Ascending aorta (tissue), 2 donors: ENCODE results near the gene RPTOR. TPM values are rescaled to one million over a fixed set of nuclear protein-coding genes. Genes with fewer than 3 reads are reported as not detected.

Experiments used
- DNase-seq, 2 donors: peaks; one replicate each; pipeline ENCODE4 v3.0.0-alpha.2; 2019; ENCODE audit warnings: low spot score in 2 of 2
- H3K27ac ChIP-seq, 2 donors: fragments of 200-600 bp; sonication (generic); one replicate each; pipeline ENCODE4 v1.5.1; 2016 to 2017; ENCODE audit warnings: mild to moderate bottlenecking in 1 of 2
- H3K27me3 ChIP-seq: fragments of 200-600 bp; sonication (generic); one replicate; pipeline ENCODE4 v1.5.1; 2017
- H3K36me3 ChIP-seq, 2 donors: fragments of 200-600 bp; sonication (generic); one replicate each; pipeline ENCODE4 v1.5.1; 2016
- H3K4me1 ChIP-seq, 2 donors: fragments of 200-600 bp; sonication (generic); one replicate each; pipeline ENCODE4 v1.5.1; 2016 to 2017; ENCODE audit warnings: mild to moderate bottlenecking in 1 of 2
- H3K4me3 ChIP-seq, 2 donors: fragments of 200-600 bp; sonication (generic); one replicate each; pipeline ENCODE4 v1.5.1; 2016 to 2017; ENCODE audit warnings: mild to moderate bottlenecking in 1 of 2
- H3K9me3 ChIP-seq, 2 donors: fragments of 200-600 bp; sonication (generic); one replicate each; pipeline ENCODE4 v1.5.1; 2016
- intact Hi-C: fragments of 100-400 bp; cut with DNase I; formaldehyde crosslinking; loops from one replicate; pipeline ENCODE4 v1.15.1; 2023
- total RNA-seq: library from RNA; depleted of rRNA; stranded (reverse); fragments of >200 nt; gene quantifications from one replicate; pipeline ENCODE4 v1.1.0, GENCODE V29; 2016
- TF ChIP-seq, protein P1 (sequence below), 3 experiments: fragments of 200-600 bp in 2 of 3; fragments of 450-650 bp in 1 of 3; sonication (generic) in 2 of 3; IDR thresholded peaks; one replicate each; pipeline ENCODE4 v1.5.1; 2016 to 2019; ENCODE audit warnings: antibody characterized with exemption in 3 of 3, mild to moderate bottlenecking in 1 of 3, moderate library complexity in 1 of 3

RPTOR gene
- total RNA-seq, 1 donor from 2014 or later, result 36.1 TPM

DNA sequence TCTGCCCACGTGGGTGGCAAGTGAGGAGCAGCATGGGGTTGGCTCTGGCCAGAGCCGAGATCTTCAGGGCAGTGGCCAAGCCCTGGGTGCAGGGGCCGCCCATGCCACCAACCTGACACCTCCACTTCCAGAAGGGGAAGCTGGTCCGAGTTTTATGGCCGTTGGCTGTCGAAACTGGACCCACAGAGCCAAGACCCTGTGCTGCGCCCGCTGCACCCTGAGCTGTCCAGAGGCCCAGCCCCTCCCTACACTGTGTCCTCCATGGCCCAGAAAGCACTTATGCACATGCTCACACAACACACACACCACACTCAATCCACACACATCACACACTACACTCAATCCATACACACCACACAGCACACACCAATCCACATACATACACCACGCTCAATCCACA is 33.9 kb upstream of the RPTOR start:
- DNase-seq, result no peak
- H3K4me1 ChIP-seq, result no peaks in the 10 kb centered on the region
- H3K27me3 ChIP-seq, result no peaks in the 10 kb centered on the region
- no peak overlapping the region for H3K4me3 ChIP-seq
- TF ChIP-seq, protein P1, sequence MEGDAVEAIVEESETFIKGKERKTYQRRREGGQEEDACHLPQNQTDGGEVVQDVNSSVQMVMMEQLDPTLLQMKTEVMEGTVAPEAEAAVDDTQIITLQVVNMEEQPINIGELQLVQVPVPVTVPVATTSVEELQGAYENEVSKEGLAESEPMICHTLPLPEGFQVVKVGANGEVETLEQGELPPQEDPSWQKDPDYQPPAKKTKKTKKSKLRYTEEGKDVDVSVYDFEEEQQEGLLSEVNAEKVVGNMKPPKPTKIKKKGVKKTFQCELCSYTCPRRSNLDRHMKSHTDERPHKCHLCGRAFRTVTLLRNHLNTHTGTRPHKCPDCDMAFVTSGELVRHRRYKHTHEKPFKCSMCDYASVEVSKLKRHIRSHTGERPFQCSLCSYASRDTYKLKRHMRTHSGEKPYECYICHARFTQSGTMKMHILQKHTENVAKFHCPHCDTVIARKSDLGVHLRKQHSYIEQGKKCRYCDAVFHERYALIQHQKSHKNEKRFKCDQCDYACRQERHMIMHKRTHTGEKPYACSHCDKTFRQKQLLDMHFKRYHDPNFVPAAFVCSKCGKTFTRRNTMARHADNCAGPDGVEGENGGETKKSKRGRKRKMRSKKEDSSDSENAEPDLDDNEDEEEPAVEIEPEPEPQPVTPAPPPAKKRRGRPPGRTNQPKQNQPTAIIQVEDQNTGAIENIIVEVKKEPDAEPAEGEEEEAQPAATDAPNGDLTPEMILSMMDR (IDR thresholded peaks at IDR 0.05), result no peak
- no peak overlapping the region for H3K27ac ChIP-seq
- no peaks in the 10 kb centered on the region for H3K36me3 ChIP-seq
- intact Hi-C loops, result no loop called here
- H3K9me3 ChIP-seq, result no peaks in the 10 kb centered on the region

DNA sequence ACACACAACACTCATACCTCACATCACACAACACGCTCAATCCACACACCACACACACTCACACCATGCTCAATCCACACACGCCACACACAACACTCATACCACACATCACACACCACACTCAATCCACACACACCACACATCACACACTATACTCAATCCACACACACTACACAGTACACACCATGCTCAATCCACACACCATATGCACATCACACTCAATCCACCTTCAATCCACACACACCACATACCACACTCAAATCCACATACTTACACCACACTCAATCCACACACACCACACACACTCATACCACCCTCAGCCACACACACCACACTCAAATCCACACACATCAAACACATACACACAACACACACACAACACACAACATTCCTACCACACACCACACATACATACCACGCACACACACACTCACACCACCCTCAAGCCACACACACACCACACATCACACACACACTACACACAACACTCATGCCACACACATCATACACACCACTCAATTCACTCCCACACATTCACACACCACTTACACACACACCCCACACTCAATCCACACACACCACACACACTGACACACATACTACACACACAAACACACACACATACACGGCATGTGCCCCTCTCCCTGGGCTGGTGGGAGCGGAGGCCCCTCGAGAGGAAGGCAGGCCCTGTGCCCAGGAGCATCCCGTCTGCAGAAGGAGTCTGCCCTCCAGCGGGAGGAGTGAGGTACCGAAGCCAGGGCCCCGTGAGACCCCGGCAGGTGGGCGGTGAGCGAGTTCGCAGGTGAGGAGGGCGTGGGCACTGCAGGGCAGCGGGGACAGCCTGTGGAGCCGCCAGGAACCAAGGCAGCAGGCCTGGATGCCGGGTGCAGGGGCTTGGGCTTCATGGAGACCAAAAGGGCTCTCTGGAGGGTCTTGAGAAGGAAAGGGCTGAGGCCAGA is 33.1 kb upstream of the RPTOR start:
- DNase-seq, result no peak
- Histone ChIP-seq H3K9me3 (no peaks in the 10 kb centered on the region), H3K27me3 (no peaks in the 10 kb centered on the region), H3K36me3 (no peaks in the 10 kb centered on the region), H3K4me3 (no peak overlapping the region), H3K4me1 (no peaks in the 10 kb centered on the region), H3K27ac (no peak overlapping the region)
- TF ChIP-seq, protein P1 (IDR thresholded peaks at IDR 0.05), result no peak
- intact Hi-C loops, result no loop called here

DNA sequence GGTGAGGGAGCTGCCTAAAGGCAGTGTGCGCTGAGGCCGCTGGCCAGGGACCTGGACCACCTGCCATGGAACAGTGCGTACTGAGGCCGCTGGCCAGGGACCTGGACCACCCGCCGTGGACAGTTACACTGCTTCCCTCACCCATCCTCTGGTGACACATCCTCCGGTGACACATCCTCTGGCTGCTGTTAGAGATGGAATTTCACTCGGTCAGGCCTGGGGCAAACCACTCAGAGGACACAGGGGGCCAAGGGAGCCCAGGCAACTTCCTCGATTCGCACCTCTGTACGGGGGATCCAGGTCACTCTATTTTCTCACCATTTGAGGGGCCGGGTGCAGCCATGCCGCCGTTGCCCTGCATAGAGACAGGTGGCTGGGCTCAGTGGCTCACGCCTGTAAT is 32.4 kb upstream of the RPTOR start:
- DNase-seq, result no peak
- no peaks in the 10 kb centered on the region for H3K36me3 ChIP-seq
- no peak overlapping the region for H3K4me3 ChIP-seq
- intact Hi-C loops, result no loop called here
- H3K27me3 ChIP-seq, result no peaks in the 10 kb centered on the region
- no peaks in the 10 kb centered on the region for H3K4me1 ChIP-seq
- no peak overlapping the region for H3K27ac ChIP-seq
- TF ChIP-seq, protein P1 (IDR thresholded peaks at IDR 0.05), result no peak
- no peaks in the 10 kb centered on the region for H3K9me3 ChIP-seq

DNA sequence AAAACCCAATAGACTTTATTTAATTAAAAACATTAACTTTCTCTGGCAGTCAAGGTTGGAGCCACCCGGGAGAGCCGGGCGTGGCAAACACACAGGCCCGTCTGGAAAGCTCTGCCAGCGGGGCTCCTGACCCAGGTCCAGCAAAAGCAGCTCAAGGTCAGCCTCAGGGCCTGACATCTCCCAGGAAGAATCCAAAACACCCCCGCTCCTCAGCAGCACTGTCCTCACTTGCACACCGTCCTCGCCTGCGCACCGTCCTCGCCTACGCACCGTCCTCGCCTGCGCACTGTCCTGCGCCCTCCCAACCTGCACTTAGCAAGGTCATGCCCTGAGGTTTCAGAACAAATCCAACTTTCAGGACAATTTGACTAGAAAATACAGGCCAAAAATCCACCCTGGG is 31.4 kb upstream of the RPTOR start:
- Histone ChIP-seq H3K27ac (no peak overlapping the region), H3K9me3 (no peaks in the 10 kb centered on the region), H3K4me1 (no peaks in the 10 kb centered on the region), H3K36me3 (no peaks in the 10 kb centered on the region), H3K4me3 (no peak overlapping the region), H3K27me3 (no peaks in the 10 kb centered on the region)
- intact Hi-C loops, result no loop called here
- no peak for DNase-seq
- TF ChIP-seq, protein P1 (IDR thresholded peaks at IDR 0.05), result no peak

DNA sequence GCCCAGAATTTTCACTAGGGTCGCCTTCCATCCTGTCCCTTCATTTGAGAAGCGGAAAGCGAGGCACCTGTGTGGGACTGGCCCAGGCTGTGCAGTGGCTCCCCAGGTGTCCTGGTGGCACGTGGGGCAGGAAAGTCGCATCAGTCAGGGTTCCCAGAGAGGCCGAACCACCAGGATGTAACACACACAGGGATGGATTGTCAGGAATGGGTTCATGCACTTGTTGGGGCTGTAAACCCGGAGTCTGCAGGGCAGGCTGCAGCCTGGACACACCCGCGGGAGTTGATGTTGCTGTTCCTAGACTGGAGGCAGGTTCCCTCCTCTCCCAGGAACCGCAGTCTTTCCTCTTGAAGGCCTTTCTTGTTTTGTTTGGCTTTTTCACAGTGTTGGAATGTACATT is 30.7 kb upstream of the RPTOR start:
- no peaks in the 10 kb centered on the region for H3K36me3 ChIP-seq
- H3K27me3 ChIP-seq, result no peaks in the 10 kb centered on the region
- H3K4me1 ChIP-seq, result no peaks in the 10 kb centered on the region
- no peak overlapping the region for H3K4me3 ChIP-seq
- TF ChIP-seq, protein P1 (IDR thresholded peaks at IDR 0.05), result no peak
- H3K9me3 ChIP-seq, result no peaks in the 10 kb centered on the region
- DNase-seq, result no peak
- intact Hi-C loops, result no loop called here
- no peak overlapping the region for H3K27ac ChIP-seq
